GM18508 (cell line): ENCODE results near the gene C19orf18.

Experiments
- ATAC-seq: cut with Tn5 transposase; IDR thresholded peaks from one replicate; pipeline ENCODE4 v1.9.1; 2021; ENCODE audit warnings: moderate number of reproducible peaks; ENCODE audit not compliant: insufficient read depth, unreplicated experiment

The C19orf18 gene

GRCh38 chr19:57949296-57949695 is 25.0 kb downstream of the C19orf18 start:
- ATAC-seq = no peak

GRCh38 chr19:57947419-57948134 is 26.8 kb downstream of the C19orf18 start, which contains the start of gene ZNF256:
Gene ZNF256 (minus strand): TSS chr19:57947706. CDS start chr19:57947474, 232 bp downstream.
- ATAC-seq = peak; percentile 79

GRCh38 chr19:57947088-57947418 is 27.3 kb downstream of the C19orf18 start:
- ATAC-seq = no peak

- ATAC-seq = no peak
These were observed 28.0 kb downstream of the C19orf18 start for GRCh38 chr19:57946316-57946715.

GRCh38 chr19:57941593-57941992 is 32.7 kb downstream of the C19orf18 start:
- no peak for ATAC-seq

- no peak for ATAC-seq
These were observed 38.6 kb downstream of the C19orf18 start for GRCh38 chr19:57935731-57936130.

- ATAC-seq = no peak
These were observed 39.3 kb downstream of the C19orf18 start, which contains the start of gene ZNF418 for GRCh38 chr19:57934820-57935665. Gene ZNF418 (minus strand): TSS chr19:57935402. CDS start chr19:57933822, 1,580 bp downstream.

GRCh38 chr19:57927587-57927986 is 46.7 kb downstream of the C19orf18 start:
- ATAC-seq = no peak

GRCh38 chr19:57916168-57916995 is 58.0 kb downstream of the C19orf18 start, which contains the start of gene ZNF417:
Gene ZNF417 (minus strand): TSS chr19:57916592. CDS start chr19:57916411, 181 bp downstream.
- peak; percentile 69 for ATAC-seq

GRCh38 chr19:57914531-57914930 is 59.8 kb downstream of the C19orf18 start:
- ATAC-seq = no peak
